Retina (tissue), 1 donor: ENCODE measurements around the gene DHRS12.

Source experiments
- DNase-seq: peaks from one replicate; pipeline ENCODE4 v3.0.0-alpha.2; 2016

Gene DHRS12

GRCh38 chr13:51803422-51804294, at the start of gene DHRS12:
TSS of gene DHRS12 (minus strand) at chr13:51804163. CDS start at chr13:51799659, 4,504 bp downstream.
- DNase-seq: peak; percentile 90

- DNase-seq: peak; percentile 48
These were observed 45.5 kb upstream of the DHRS12 start for GRCh38 chr13:51849145-51850101.

GRCh38 chr13:51848674-51849073, 44.7 kb upstream of the DHRS12 start:
- DNase-seq: no peak

GRCh38 chr13:51846756-51847155, 42.8 kb upstream of the DHRS12 start:
- DNase-seq: no peak

- DNase-seq: no peak
These were observed 41.8 kb upstream of the DHRS12 start for GRCh38 chr13:51845574-51846318.

GRCh38 chr13:51844862-51845573, 41.1 kb upstream of the DHRS12 start, which contains the start of gene TMEM272:
TSS of gene TMEM272 (minus strand) at chr13:51845177. CDS start at chr13:51838530, 6,647 bp downstream.
- DNase-seq: peak; percentile 83

- no peak for DNase-seq
These were observed 39.6 kb upstream of the DHRS12 start for GRCh38 chr13:51843529-51843928.

- DNase-seq: no peak
These were observed 37.8 kb upstream of the DHRS12 start for GRCh38 chr13:51841732-51842131.

- no peak for DNase-seq
These were observed 37.0 kb upstream of the DHRS12 start for GRCh38 chr13:51840917-51841316.

GRCh38 chr13:51839711-51840540, 36.0 kb upstream of the DHRS12 start:
- no peak for DNase-seq

- DNase-seq: no peak
These were observed 34.4 kb upstream of the DHRS12 start for GRCh38 chr13:51838240-51838846.

GRCh38 chr13:51837016-51837415, 33.1 kb upstream of the DHRS12 start:
- DNase-seq: no peak

- DNase-seq: no peak
These were observed 30.7 kb upstream of the DHRS12 start for GRCh38 chr13:51834581-51835171.

- DNase-seq: no peak
These were observed 30.0 kb upstream of the DHRS12 start for GRCh38 chr13:51833980-51834379.

- no peak for DNase-seq
These were observed 28.6 kb upstream of the DHRS12 start for GRCh38 chr13:51832471-51833152.

GRCh38 chr13:51831519-51831918, 27.6 kb upstream of the DHRS12 start:
- DNase-seq: no peak

GRCh38 chr13:51829568-51829899, 25.6 kb upstream of the DHRS12 start:
- DNase-seq: no peak

- DNase-seq: no peak
These were observed 25.0 kb upstream of the DHRS12 start for GRCh38 chr13:51828730-51829567.

GRCh38 chr13:51827254-51827653, 23.3 kb upstream of the DHRS12 start:
- DNase-seq: no peak
